HG03108 (cell line): ENCODE data around the gene RBM20.
"Not testable (repeated sequence)": the region's sequence is repeated elsewhere in the genome, so short reads cannot be mapped to it uniquely, and the experiment has no call there.

ENCODE experiments used
- ATAC-seq: cut with Tn5 transposase; IDR thresholded peaks from one replicate; pipeline ENCODE4 v1.9.1; 2021; ENCODE audit warnings: moderate library complexity; ENCODE audit not compliant: unreplicated experiment

RBM20 gene

GRCh38 chr10:110758898-110759297 lies 114.8 kb downstream of the RBM20 start:
- ATAC-seq, result no peak

GRCh38 chr10:110759523-110759922 lies 115.4 kb downstream of the RBM20 start:
- ATAC-seq, result no peak

- ATAC-seq, result no peak
Observed at GRCh38 chr10:110762109-110762848, 118.1 kb downstream of the RBM20 start.

GRCh38 chr10:110762849-110763211 lies 118.7 kb downstream of the RBM20 start:
- ATAC-seq, result no peak

GRCh38 chr10:110764378-110764777 lies 120.2 kb downstream of the RBM20 start:
- ATAC-seq, result no peak

- ATAC-seq, result no peak
Observed at GRCh38 chr10:110764793-110765512, 120.8 kb downstream of the RBM20 start.

GRCh38 chr10:110765513-110766319 lies 121.6 kb downstream of the RBM20 start:
- no peak for ATAC-seq

- not testable (repeated sequence) for ATAC-seq
Observed at GRCh38 chr10:110767601-110768000, 123.5 kb downstream of the RBM20 start.

GRCh38 chr10:110770243-110770642 lies 126.1 kb downstream of the RBM20 start:
- no peak for ATAC-seq

GRCh38 chr10:110771486-110771885 lies 127.3 kb downstream of the RBM20 start:
- no peak for ATAC-seq

GRCh38 chr10:110771991-110772390 lies 127.9 kb downstream of the RBM20 start:
- ATAC-seq, result no peak

GRCh38 chr10:110772454-110773025 lies 128.4 kb downstream of the RBM20 start:
- no peak for ATAC-seq

GRCh38 chr10:110773693-110774068 lies 129.5 kb downstream of the RBM20 start:
- no peak for ATAC-seq

- peak; percentile 96 for ATAC-seq
Observed at GRCh38 chr10:110774069-110775019, 130.2 kb downstream of the RBM20 start.

GRCh38 chr10:110775020-110775375 lies 130.9 kb downstream of the RBM20 start:
- ATAC-seq, result no peak

- ATAC-seq, result no peak
Observed at GRCh38 chr10:110775406-110775805, 131.3 kb downstream of the RBM20 start.

- no peak for ATAC-seq
Observed at GRCh38 chr10:110777017-110777416, 132.9 kb downstream of the RBM20 start.

- no peak for ATAC-seq
Observed at GRCh38 chr10:110777661-110778060, 133.5 kb downstream of the RBM20 start.

GRCh38 chr10:110778211-110778610 lies 134.1 kb downstream of the RBM20 start:
- ATAC-seq, result no peak

- no peak for ATAC-seq
Observed at GRCh38 chr10:110779489-110779888, 135.4 kb downstream of the RBM20 start.
